ENCODE data around the gene RPS10. TPM values are rescaled to one million over a fixed set of nuclear protein-coding genes. Genes with fewer than 3 reads are reported as not detected.

RPS10 gene
- total RNA-seq = 1,000 to 10,000 TPM; 2,110 to 2,267 (median 2,151) TPM

DNA sequence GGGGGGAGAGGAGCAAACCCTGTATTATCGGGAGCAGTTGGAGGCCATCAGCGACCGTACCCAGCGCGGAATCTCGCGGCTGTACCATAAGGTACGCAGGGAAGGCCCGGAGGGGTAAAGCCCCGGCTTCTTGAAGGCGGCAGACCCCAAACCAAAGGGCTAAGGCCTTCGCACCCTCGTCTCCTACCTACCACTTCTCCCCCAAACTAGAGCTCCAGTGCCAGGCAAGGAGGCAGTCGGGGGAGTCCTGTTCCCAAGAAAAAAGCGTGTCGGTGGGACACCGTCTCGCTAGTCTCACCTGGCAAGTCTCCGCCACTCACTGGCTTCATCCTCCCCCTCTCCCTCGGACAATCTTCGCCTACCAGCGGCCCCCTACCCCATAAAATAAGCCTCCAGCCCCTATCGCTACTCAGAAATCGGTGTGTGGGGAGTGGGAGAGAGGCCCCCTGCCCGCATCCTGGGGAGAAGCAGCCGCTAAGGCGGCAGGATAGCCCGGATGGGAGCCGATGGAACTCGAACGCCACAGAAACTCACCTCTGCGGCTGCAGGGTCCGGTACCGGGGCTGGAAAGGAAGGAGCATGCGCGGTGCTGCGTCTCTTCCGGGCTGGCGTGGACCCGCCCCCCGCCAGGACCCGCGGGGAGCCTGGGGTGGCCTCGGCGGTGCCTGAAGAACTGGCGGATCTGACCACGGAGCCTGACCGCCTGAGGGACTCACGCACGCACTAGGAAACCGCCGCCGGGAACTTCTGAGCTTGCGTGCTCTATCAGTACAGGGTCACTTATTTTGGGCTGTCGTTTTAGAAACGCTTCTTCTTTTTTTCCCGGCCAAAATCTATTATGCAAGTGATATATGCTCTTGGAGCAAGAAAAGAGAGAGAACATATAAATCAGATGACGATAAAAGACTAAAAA lies at the start of gene RPS10:
Gene RPS10 (minus strand): TSS at position 572 of the 913 bp plus-strand sequence. CDS start 848 bp downstream, outside the sequence.
- H3K4me1 Mint-ChIP-seq (ENCODE audit: low read depth) = peaks cover 34% of the 10 kb centered on the region
- peaks cover 31% of the 10 kb centered on the region for H3K36me3 Mint-ChIP-seq (ENCODE audit: insufficient read depth)

DNA sequence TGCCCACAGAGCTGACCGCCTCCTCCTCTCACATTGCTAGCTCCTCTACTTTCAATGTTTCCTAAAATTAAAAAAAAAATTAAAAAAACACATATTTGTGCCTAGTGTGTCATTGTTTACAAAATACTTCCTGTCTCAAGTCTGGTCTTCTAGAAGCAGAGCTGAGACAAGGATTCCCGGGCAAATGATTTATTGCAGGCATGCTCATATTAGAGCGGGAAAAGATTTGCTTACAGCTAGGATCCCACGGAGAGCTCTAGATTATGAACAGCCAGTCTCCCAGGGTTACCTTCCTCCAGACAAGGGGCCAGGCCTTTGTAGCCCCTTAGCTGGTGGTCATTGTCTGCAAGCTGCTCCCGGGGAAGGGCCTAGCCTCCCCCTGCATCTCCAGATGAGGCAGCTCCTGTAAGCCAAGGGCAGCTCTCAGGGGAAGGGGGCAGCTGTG lies 49.4 kb upstream of the RPS10 start:
- no peaks in the 10 kb centered on the region for H3K27me3 Mint-ChIP-seq (ENCODE audit: low read depth)
- no peak for ATAC-seq
- peaks cover 4% of the 10 kb centered on the region for H3K9me3 Mint-ChIP-seq
- H3K36me3 Mint-ChIP-seq (ENCODE audit: insufficient read depth) = no peaks in the 10 kb centered on the region
- DNase-seq = no peak
- no peak overlapping the region for H3K4me3 Mint-ChIP-seq
- no peaks in the 10 kb centered on the region for H3K4me1 Mint-ChIP-seq (ENCODE audit: low read depth)

More for the DNA sequence above, at the start of gene RPS10:
- ATAC-seq (peak; percentile 94 to 96), DNase-seq (peak; percentile 86)
- Mint-ChIP-seq H3K4me3 (peak within 1 kb of the TSS; percentile 99), H3K9me3 (no peaks in the 10 kb centered on the region), H3K27me3 (ENCODE audit: low read depth) (no peaks in the 10 kb centered on the region)

DNA sequence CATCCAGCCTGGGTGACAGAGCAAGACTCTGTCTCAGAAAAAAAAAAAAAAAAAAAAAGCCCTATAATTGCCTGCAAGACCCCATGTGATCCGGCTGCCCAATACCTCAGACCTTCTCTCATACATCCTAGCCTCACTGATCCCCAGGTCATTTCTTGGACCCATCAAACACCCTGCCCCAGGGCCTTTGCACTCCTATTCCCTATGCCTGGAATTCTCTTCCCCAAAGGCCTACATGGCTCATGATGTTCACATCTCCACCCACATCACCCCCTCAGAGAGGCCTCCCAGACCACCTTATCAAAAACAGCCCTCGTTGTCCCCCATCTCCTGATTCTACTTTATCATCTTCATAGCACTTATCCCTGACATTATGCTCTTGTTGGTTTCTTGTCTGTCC lies 48.9 kb upstream of the RPS10 start:
- Mint-ChIP-seq H3K4me3 (no peak overlapping the region), H3K36me3 (ENCODE audit: insufficient read depth) (no peaks in the 10 kb centered on the region), H3K4me1 (ENCODE audit: low read depth) (no peaks in the 10 kb centered on the region)

DNA sequence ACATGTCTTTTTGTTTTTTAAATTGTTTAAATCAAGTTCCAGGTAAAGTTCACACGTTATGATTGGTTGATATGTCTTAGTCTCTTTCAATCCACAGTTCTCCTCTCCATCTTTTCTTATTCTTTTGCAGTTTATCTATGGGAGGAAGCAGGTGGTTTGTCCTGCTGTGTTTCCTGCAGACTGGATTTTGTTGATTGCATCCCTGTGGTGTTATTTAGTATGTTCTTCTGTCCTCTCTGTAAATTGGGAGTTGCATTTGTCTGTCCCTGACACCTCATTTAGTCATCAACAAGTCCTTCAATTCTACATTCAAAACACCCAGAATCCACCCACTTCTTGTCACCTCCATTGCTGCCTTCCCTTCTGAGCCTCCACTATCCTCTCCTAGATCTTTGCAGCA lies 48.1 kb upstream of the RPS10 start:
- Mint-ChIP-seq H3K4me1 (ENCODE audit: low read depth) (no peaks in the 10 kb centered on the region), H3K4me3 (no peak overlapping the region), H3K27me3 (ENCODE audit: low read depth) (no peaks in the 10 kb centered on the region), H3K36me3 (ENCODE audit: insufficient read depth) (no peaks in the 10 kb centered on the region), H3K9me3 (peaks cover 4% of the 10 kb centered on the region)
- ATAC-seq (no peak), DNase-seq (no peak)

More for the DNA sequence above, 48.9 kb upstream of the RPS10 start:
- ATAC-seq (no peak), DNase-seq (no peak)
- H3K9me3 Mint-ChIP-seq = peaks cover 4% of the 10 kb centered on the region
- no peaks in the 10 kb centered on the region for H3K27me3 Mint-ChIP-seq (ENCODE audit: low read depth)

DNA sequence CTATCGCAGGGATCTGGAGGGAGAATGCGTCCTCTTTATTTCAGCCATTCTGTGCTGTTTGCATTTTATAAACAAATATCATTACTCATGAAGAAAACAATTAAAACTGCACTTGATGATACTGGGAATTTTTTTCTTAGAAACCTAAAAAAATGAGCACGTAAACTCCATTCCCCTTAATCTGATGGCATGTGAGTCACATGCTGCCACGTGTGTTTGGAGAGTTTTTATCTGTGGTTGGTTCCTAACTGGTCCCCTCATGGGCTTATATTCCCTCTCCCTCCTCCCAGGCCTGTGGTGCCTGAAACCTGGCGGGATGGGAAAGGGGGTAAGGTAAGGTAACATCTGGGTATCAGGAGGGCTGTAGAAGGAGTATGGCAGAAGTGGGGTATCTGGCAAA lies 46.6 kb upstream of the RPS10 start:
- peaks cover 4% of the 10 kb centered on the region for H3K9me3 Mint-ChIP-seq
- ATAC-seq = no peak
- no peaks in the 10 kb centered on the region for H3K36me3 Mint-ChIP-seq (ENCODE audit: insufficient read depth)
- no peaks in the 10 kb centered on the region for H3K4me1 Mint-ChIP-seq (ENCODE audit: low read depth)
- H3K27me3 Mint-ChIP-seq (ENCODE audit: low read depth) = peaks cover 1% of the 10 kb centered on the region
- H3K4me3 Mint-ChIP-seq = no peak overlapping the region
- DNase-seq = no peak

DNA sequence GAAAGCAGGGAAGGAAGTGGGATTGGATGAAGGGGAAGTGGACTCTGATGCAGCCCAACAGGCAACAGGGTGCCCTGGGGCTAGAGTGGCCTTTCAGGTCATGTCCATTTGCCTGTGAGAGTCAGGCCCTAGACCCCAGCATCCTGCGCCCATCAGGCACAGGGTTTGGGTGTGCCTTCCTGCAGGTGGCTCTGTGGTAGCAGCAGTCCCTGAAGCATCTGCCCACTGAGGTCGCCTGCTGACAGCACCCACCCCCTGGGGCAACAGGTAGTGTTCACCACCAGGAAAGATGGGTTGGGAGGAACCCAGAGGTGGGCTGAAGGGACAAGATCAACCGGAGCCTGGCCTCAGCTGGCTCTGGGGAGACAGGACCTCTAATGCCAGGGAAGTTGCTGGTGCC lies 43.6 kb upstream of the RPS10 start:
- ATAC-seq = no peak

DNA sequence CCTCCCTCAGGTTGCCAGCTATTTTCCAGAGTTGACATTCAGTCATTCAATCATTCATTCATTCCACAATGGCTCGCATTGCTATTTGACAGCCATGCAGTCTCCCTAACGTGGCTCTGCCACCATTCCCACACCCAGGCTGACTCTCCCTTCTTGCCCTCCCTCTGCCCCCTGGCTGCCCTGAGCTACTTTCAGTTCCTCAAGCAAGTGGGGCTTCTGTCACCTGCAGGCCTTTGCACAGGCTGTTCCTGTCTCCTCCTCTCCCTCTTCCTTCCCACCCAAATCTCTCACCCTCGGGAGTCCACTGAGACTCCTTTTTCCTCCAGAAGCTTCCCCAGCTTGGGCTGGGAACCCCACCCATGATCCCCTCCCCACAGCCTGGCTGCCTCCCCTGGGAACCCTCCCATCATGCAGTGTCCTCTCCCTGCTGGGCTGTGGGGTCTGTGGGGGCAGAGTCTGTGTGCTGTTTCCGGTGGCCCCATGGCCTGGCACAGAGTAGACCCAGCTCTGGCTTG lies 42.6 kb upstream of the RPS10 start:
- H3K27me3 Mint-ChIP-seq (ENCODE audit: low read depth) = peaks cover 29% of the 10 kb centered on the region
- DNase-seq (no peak), ATAC-seq (no peak)
- H3K36me3 Mint-ChIP-seq (ENCODE audit: insufficient read depth) = no peaks in the 10 kb centered on the region
- peaks cover 8% of the 10 kb centered on the region for H3K4me1 Mint-ChIP-seq (ENCODE audit: low read depth)
- H3K9me3 Mint-ChIP-seq = no peaks in the 10 kb centered on the region
- H3K4me3 Mint-ChIP-seq = no peak overlapping the region

More for the DNA sequence above, 43.6 kb upstream of the RPS10 start:
- Mint-ChIP-seq H3K9me3 (peaks cover 4% of the 10 kb centered on the region), H3K4me1 (ENCODE audit: low read depth) (peaks cover 8% of the 10 kb centered on the region), H3K36me3 (ENCODE audit: insufficient read depth) (no peaks in the 10 kb centered on the region), H3K27me3 (ENCODE audit: low read depth) (peaks cover 24% of the 10 kb centered on the region), H3K4me3 (no peak overlapping the region)
- no peak for DNase-seq

DNA sequence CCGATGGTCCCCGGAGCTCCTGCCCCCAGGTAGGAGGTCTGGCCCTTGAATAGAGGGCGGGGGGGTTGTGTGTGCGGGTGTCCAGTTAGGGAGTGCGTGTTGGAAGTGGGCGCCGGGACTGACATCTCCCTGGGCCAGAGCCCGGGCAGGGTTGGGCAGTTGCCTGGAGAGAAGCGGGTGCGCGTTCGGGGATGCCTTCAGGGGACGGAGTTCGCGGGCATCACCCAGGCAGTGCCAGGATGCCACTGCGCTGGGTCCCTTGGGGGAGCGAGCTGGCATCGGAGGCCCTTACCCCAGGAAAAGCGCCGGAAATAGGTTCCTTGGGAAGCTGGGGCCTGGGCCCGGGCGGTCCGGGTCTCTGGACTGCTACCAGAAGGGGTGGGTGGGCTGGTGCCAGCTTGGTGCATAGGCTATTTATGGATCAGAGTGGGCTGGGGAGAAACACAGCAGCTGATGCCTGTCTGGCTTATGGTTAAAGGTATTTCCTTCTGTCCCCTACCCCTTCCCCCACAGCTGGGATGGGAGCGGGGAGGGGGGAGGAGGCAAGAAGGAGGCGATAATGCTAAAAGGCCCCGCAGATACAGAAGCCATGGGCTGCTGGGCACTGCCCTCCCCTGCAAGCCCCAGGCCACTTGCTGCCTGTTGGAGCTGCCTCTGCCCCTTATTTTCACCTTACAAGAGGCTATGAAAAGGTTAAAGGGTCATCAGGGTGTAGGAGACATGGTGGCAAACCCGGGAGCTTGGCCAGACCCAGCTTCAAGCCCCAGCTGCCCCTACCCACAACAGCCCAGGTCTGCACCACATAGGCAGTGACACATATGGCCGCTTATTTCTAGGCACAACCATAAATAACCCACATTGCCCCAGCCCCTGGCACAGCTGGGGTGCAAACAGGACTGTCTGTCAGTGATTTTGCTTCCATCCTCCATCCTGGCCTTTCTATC lies 40.6 kb upstream of the RPS10 start:
- H3K36me3 Mint-ChIP-seq (ENCODE audit: insufficient read depth) = no peaks in the 10 kb centered on the region
- H3K4me3 Mint-ChIP-seq = peak overlapping the region; percentile 31
- H3K9me3 Mint-ChIP-seq = no peaks in the 10 kb centered on the region
- H3K4me1 Mint-ChIP-seq (ENCODE audit: low read depth) = peaks cover 8% of the 10 kb centered on the region
- no peak for DNase-seq
- H3K27me3 Mint-ChIP-seq (ENCODE audit: low read depth) = peaks cover 29% of the 10 kb centered on the region
- ATAC-seq = no peak

DNA sequence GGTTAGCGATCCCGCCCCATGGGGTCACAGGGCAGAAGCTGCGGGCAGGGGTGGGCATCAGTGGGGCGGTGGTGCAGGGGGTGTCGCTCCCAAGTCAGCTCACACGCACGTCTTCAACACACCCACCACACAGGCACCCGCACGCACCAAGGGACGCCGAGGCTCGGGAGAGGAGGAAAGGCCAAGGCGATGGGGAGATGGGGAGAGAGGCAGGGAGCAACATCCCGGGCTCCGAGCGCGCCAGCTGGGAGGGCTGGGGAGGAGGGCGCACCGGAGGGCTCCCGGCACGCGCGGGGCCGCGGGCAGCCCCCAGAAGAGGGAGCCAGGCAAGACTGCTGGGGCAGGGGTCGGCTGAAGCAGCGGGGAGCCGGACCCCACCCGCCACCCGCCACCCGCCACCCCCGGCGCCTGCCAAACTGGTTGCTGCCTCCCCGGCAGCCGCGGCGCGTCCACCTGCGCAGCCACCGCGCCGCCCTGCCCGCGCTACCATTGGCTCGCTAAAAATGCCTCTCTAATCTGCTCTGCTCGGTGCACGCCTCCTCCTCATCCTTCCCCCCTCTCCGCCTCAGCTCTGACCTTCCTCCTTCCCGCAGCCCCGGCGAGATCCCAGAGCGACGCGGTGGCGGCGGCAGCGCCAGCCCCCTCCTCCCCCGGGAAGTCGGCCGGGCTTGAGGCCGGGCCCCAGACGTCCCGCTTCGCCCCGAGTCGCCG lies 39.8 kb upstream of the RPS10 start, which contains the start of gene PACSIN1:
Gene PACSIN1 (plus strand): TSS at position 546 of the 711 bp plus-strand sequence. CDS start 60,230 bp downstream, outside the sequence.
- peaks cover 29% of the 10 kb centered on the region for H3K27me3 Mint-ChIP-seq (ENCODE audit: low read depth)
- H3K36me3 Mint-ChIP-seq (ENCODE audit: insufficient read depth) = no peaks in the 10 kb centered on the region
- peak within 1 kb of the TSS; percentile 52 for H3K4me3 Mint-ChIP-seq

DNA sequence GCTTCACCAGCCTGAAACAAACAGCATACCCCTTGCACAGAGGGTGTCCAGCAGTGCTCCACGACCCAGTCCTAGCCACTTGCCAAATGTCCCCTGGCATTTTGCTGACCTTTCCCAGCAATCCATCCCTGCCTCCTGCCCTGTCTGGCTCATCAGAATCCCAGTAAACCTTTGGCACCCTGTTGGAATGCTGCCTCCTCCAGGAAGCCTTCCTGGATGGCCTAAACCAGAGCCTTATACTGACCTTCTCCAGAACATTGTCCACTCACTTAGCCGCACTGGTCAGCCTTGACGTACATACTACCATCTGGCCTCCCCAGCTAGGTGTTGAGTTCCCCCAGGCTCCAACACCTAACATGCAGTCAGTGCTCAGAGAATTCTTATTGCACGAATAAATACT lies 38.0 kb upstream of the RPS10 start:
- Mint-ChIP-seq H3K36me3 (ENCODE audit: insufficient read depth) (no peaks in the 10 kb centered on the region), H3K27me3 (ENCODE audit: low read depth) (peaks cover 29% of the 10 kb centered on the region), H3K9me3 (no peaks in the 10 kb centered on the region), H3K4me1 (ENCODE audit: low read depth) (peaks cover 8% of the 10 kb centered on the region), H3K4me3 (no peak overlapping the region)
- ATAC-seq = no peak
- DNase-seq = no peak

More for the DNA sequence above, 39.8 kb upstream of the RPS10 start, which contains the start of gene PACSIN1:
- peaks cover 8% of the 10 kb centered on the region for H3K4me1 Mint-ChIP-seq (ENCODE audit: low read depth)
- peak; percentile 63 to 89 for ATAC-seq
- H3K9me3 Mint-ChIP-seq = no peaks in the 10 kb centered on the region
- DNase-seq = no peak

DNA sequence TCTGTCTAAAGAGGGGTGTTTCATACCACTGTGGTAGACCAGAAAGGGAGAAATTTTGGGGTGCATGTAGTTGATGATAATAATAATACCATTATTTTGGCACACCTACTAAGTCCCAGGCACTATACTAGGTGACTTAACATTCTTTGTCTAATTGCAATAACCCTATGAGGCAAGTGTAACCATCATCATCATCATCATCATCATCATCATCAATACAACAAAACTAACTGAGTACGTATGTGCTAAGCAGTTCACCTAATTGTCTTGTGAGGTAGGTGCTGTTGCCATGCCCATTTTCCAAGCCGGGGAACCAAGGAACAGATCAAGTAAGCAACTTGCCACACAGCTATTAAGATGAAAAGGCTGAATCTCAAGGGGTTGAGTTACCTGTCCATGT lies 37.4 kb upstream of the RPS10 start:
- Mint-ChIP-seq H3K36me3 (ENCODE audit: insufficient read depth) (no peaks in the 10 kb centered on the region), H3K4me3 (no peak overlapping the region), H3K4me1 (ENCODE audit: low read depth) (peaks cover 8% of the 10 kb centered on the region), H3K27me3 (ENCODE audit: low read depth) (peaks cover 28% of the 10 kb centered on the region), H3K9me3 (no peaks in the 10 kb centered on the region)
- DNase-seq (no peak), ATAC-seq (no peak)

DNA sequence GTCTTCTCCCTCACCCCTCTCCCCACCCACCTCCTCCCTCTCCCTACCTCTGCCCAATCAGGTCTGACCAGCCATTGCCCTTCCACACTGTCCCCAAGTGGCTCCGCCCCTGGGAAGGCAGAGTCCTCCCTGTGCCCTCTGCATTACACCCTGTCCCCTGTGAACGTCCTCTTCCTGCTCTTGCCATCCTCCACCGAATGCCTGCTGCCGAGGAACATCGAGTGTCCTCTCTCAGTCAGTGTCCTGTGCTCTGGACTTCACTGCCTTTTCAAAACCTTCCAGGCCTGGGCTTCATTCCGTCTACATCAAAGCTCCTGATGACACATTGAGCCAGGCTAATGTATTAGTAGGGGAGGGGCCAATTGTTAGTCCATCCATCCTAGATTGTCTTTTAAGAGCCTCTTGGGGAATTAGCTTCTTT lies 36.7 kb upstream of the RPS10 start:
- Mint-ChIP-seq H3K36me3 (ENCODE audit: insufficient read depth) (no peaks in the 10 kb centered on the region), H3K27me3 (ENCODE audit: low read depth) (peaks cover 28% of the 10 kb centered on the region), H3K9me3 (no peaks in the 10 kb centered on the region), H3K4me3 (no peak overlapping the region), H3K4me1 (ENCODE audit: low read depth) (peaks cover 8% of the 10 kb centered on the region)
- DNase-seq (no peak), ATAC-seq (no peak)

DNA sequence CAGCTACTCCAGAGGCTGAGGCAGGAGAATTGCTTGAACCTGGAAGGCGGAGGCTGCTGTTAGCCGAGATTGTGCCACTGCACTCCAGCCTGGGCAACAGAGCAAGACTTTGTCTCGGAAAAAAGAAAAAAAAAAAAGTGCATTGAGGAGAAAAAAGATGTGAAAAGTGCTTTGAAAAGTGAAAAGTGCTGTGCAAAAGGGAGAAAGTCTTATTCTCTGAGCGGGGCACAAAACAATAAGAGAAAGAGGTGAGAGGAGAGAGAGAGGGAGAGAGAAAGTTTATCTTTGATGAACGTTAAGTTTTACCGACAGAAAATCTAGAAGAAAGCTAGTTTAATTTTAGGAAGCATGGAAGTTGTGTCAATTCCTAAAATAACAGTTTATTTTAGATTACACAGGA lies 36.1 kb upstream of the RPS10 start:
- H3K4me1 Mint-ChIP-seq (ENCODE audit: low read depth) = peaks cover 8% of the 10 kb centered on the region
- H3K9me3 Mint-ChIP-seq = no peaks in the 10 kb centered on the region
- H3K27me3 Mint-ChIP-seq (ENCODE audit: low read depth) = peaks cover 25% of the 10 kb centered on the region
- no peak for DNase-seq
- no peak for ATAC-seq
- no peaks in the 10 kb centered on the region for H3K36me3 Mint-ChIP-seq (ENCODE audit: insufficient read depth)
- no peak overlapping the region for H3K4me3 Mint-ChIP-seq
